IPS-11a (cell line): ENCODE measurements around the gene FRMPD2.
"Not testable (repeated sequence)": the region's sequence is repeated elsewhere in the genome, so short reads cannot be mapped to it uniquely, and the experiment has no call there.

Experiments
- H3K4me3 ChIP-seq: one replicate; pipeline ENCODE4 v1.5.1; 2013; ENCODE audit warnings: low read depth, low read length, control low read depth

The FRMPD2 gene

GRCh38 chr10:48288661-48289060 lies 14.2 kb upstream of the FRMPD2 start:
- H3K4me3 ChIP-seq = no peak overlapping the region

GRCh38 chr10:48287417-48288391 lies 13.2 kb upstream of the FRMPD2 start:
- H3K4me3 ChIP-seq = no peak overlapping the region

- no peak overlapping the region for H3K4me3 ChIP-seq
Measured at GRCh38 chr10:48286356-48286755, 11.9 kb upstream of the FRMPD2 start.

GRCh38 chr10:48285710-48286109 lies 11.2 kb upstream of the FRMPD2 start:
- no peak overlapping the region for H3K4me3 ChIP-seq

GRCh38 chr10:48284811-48285210 lies 10.3 kb upstream of the FRMPD2 start:
- H3K4me3 ChIP-seq = no peak overlapping the region

GRCh38 chr10:48284002-48284546 lies 9.6 kb upstream of the FRMPD2 start:
- H3K4me3 ChIP-seq = no peak overlapping the region

GRCh38 chr10:48282829-48283228 lies 8.3 kb upstream of the FRMPD2 start:
- no peak overlapping the region for H3K4me3 ChIP-seq

- not testable (repeated sequence) for H3K4me3 ChIP-seq
Measured at GRCh38 chr10:48281697-48282096, 7.2 kb upstream of the FRMPD2 start.

- no peak overlapping the region for H3K4me3 ChIP-seq
Measured at GRCh38 chr10:48279081-48279751, 4.7 kb upstream of the FRMPD2 start.

- no peak overlapping the region for H3K4me3 ChIP-seq
Measured at GRCh38 chr10:48277093-48277492, 2.6 kb upstream of the FRMPD2 start.

GRCh38 chr10:48273741-48274140 lies 755 bp downstream of the FRMPD2 start:
- no peak overlapping the region for H3K4me3 ChIP-seq

GRCh38 chr10:48272682-48273081 lies 1.8 kb downstream of the FRMPD2 start:
- H3K4me3 ChIP-seq = no peak overlapping the region

- no peak overlapping the region for H3K4me3 ChIP-seq
Measured at GRCh38 chr10:48271047-48271730, 3.3 kb downstream of the FRMPD2 start.

GRCh38 chr10:48266528-48266927 lies 8.0 kb downstream of the FRMPD2 start:
- H3K4me3 ChIP-seq = no peak overlapping the region

- H3K4me3 ChIP-seq = no peak overlapping the region
Measured at GRCh38 chr10:48258105-48258504, 16.4 kb downstream of the FRMPD2 start.

- H3K4me3 ChIP-seq = no peak overlapping the region
Measured at GRCh38 chr10:48257407-48257961, 17.0 kb downstream of the FRMPD2 start.

- H3K4me3 ChIP-seq = no peak overlapping the region
Measured at GRCh38 chr10:48255722-48256121, 18.8 kb downstream of the FRMPD2 start.

- no peak overlapping the region for H3K4me3 ChIP-seq
Measured at GRCh38 chr10:48254750-48255512, 19.6 kb downstream of the FRMPD2 start.

GRCh38 chr10:48253970-48254657 lies 20.4 kb downstream of the FRMPD2 start:
- H3K4me3 ChIP-seq = no peak overlapping the region

- H3K4me3 ChIP-seq = no peak overlapping the region
Measured at GRCh38 chr10:48252354-48252650, 22.2 kb downstream of the FRMPD2 start.
